Vagina (tissue), 2 donors: ENCODE results near the gene VASH1.

Experiments
- POLR2AphosphoS5 ChIP-seq, 2 donors: sonication (generic); formaldehyde crosslinking; IDR thresholded peaks; one replicate each; pipeline ENCODE4 v1.9.0; 2017; ENCODE audit warnings: antibody characterized with exemption in 2 of 2, mild to moderate bottlenecking in 2 of 2, low read depth in 1 of 2; ENCODE audit not compliant: insufficient read depth in 1 of 2
- TF ChIP-seq, protein P1 (sequence below), 3 experiments: fragments of 450-650 bp in 2 of 3; fragments of 200-600 bp in 1 of 3; sonication (generic) in 1 of 3; IDR thresholded peaks; one replicate each; pipeline ENCODE4 v1.5.1; 2017 to 2019; ENCODE audit warnings: antibody characterized with exemption in 3 of 3, mild to moderate bottlenecking in 2 of 3, moderate library complexity in 2 of 3

DNA sequence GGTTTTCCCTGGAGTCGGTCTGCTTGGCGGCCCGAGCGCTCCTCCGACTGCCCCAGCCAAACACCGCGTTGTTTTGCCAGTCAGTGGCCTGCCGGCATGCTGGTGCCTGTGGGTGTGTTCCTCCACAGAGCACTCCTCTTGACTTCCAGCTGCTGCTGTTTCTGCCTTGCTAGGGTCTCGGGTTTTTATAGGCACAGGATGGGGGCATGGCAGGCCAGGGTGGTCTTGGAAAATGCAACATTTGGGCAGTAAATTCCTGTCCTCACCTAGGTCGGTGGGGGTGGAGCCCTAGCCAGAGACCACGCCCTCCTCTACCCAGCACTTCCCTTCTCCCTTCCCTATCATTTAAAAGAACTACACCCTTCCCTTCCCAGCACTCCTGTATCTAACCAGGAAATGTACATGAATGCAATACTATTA is 34.7 kb upstream of the VASH1 start:
- TF ChIP-seq, protein P1, sequence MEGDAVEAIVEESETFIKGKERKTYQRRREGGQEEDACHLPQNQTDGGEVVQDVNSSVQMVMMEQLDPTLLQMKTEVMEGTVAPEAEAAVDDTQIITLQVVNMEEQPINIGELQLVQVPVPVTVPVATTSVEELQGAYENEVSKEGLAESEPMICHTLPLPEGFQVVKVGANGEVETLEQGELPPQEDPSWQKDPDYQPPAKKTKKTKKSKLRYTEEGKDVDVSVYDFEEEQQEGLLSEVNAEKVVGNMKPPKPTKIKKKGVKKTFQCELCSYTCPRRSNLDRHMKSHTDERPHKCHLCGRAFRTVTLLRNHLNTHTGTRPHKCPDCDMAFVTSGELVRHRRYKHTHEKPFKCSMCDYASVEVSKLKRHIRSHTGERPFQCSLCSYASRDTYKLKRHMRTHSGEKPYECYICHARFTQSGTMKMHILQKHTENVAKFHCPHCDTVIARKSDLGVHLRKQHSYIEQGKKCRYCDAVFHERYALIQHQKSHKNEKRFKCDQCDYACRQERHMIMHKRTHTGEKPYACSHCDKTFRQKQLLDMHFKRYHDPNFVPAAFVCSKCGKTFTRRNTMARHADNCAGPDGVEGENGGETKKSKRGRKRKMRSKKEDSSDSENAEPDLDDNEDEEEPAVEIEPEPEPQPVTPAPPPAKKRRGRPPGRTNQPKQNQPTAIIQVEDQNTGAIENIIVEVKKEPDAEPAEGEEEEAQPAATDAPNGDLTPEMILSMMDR (IDR thresholded peaks at IDR 0.05) = no peak
- no peak for TF ChIP-seq POLR2AphosphoS5 (IDR thresholded peaks at IDR 0.05; ENCODE audit: insufficient read depth in 1 of 2, low read depth in 1 of 2)
